VCaP (cell line): Measurements from ENCODE around the gene DPP8.

Experiments
- H3K27ac ChIP-seq: fragments of 450-650 bp; 2 replicates; pipeline ENCODE4 v1.5.1; 2017
- TF ChIP-seq, protein P1 (sequence below): fragments of 450-650 bp; conservative IDR thresholded peaks from 2 replicates; pipeline ENCODE4 v1.5.1; 2017; ENCODE audit warnings: mild to moderate bottlenecking, moderate library complexity

The DPP8 gene

GRCh38 chr15:65532738-65533051, 15.2 kb upstream of the DPP8 start:
- peak overlapping the region; percentile 94 for H3K27ac ChIP-seq
- TF ChIP-seq, protein P1, sequence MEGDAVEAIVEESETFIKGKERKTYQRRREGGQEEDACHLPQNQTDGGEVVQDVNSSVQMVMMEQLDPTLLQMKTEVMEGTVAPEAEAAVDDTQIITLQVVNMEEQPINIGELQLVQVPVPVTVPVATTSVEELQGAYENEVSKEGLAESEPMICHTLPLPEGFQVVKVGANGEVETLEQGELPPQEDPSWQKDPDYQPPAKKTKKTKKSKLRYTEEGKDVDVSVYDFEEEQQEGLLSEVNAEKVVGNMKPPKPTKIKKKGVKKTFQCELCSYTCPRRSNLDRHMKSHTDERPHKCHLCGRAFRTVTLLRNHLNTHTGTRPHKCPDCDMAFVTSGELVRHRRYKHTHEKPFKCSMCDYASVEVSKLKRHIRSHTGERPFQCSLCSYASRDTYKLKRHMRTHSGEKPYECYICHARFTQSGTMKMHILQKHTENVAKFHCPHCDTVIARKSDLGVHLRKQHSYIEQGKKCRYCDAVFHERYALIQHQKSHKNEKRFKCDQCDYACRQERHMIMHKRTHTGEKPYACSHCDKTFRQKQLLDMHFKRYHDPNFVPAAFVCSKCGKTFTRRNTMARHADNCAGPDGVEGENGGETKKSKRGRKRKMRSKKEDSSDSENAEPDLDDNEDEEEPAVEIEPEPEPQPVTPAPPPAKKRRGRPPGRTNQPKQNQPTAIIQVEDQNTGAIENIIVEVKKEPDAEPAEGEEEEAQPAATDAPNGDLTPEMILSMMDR = no peak

- H3K27ac ChIP-seq = peak within 1 kb of the TSS; percentile 94
- TF ChIP-seq, protein P1 = no peak; the same call in 1 of the 2 replicates
Observed at GRCh38 chr15:65530318-65531111, 13.0 kb upstream of the DPP8 start, which contains the start of gene HACD3. Gene HACD3 (plus strand): TSS chr15:65530463. CDS start chr15:65530632, 169 bp downstream.

GRCh38 chr15:65529762-65530317, 12.4 kb upstream of the DPP8 start:
- peak overlapping the region; percentile 94 for H3K27ac ChIP-seq
- TF ChIP-seq, protein P1 = no peak

- TF ChIP-seq, protein P1 = no peak
- H3K27ac ChIP-seq = no peak overlapping the region
Observed at GRCh38 chr15:65528461-65529060, 11.1 kb upstream of the DPP8 start.

- TF ChIP-seq, protein P1 = no peak
- peak overlapping the region; percentile 31 for H3K27ac ChIP-seq
Observed at GRCh38 chr15:65525622-65526021, 8.1 kb upstream of the DPP8 start.

DNA sequence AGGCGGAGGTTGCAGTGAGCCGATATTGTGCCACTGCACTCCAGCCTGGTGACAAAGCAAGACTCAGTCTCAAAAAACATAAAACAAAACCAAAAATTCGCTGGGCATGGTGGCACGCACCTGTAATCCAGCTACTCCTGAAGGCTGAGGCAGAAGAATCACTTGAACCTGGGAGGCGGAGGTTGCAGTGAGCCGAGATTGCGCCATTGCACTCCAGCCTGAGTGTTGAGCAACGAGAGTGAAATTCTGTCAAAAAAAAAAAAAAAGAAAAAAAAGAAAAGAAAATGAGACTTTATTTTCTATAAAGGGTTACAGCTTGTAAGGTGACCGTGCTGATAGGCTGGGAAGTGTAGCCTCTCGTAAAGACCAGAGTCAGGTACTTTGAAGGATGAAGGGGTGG, 6.7 kb upstream of the DPP8 start:
- H3K27ac ChIP-seq = no peak overlapping the region
- TF ChIP-seq, protein P1 = no peak

DNA sequence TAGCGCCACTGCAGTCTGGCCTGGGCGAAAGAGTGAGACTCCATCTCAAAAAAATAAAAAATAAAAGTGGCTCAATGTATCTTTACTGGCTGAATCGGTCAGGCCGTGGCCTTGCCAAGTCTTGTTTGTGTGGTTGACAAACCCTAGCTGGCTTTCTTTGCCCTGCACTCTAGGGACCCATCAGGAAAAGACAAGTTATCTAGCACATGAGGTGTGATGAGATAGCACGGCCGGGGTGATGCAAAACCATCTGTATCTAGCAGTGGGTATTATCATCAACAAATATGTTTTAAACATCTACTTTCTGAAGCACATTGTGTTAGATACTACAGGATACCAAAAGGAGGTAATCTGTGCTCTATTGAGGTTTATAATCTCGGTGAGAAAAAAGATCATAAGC, 3.9 kb upstream of the DPP8 start:
- TF ChIP-seq, protein P1 = no peak

More for the DNA sequence above, 3.9 kb upstream of the DPP8 start:
- no peak overlapping the region for H3K27ac ChIP-seq
